Measurements from ENCODE around the gene ILKAP.

DNA sequence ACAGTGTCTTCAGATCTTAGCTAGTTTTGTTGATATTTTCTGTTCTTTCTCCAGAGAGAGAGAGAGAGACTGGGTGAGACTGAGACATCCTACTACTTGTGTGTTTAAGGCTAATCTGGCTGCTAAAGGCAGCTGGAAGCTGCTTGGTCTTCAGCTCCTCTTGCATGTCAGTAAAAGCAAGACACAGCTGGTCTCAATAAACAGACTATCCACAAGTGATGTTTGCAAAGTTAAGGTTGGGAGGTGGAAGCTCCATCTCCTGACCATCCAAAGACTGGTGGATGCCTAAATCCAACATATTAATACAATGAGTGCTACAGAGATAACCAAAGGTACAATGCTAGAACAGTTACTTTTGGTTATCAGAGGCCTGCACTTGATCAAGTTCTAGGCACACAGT lies 26.9 kb downstream of the ILKAP start:
- TF ChIP-seq, protein P1, sequence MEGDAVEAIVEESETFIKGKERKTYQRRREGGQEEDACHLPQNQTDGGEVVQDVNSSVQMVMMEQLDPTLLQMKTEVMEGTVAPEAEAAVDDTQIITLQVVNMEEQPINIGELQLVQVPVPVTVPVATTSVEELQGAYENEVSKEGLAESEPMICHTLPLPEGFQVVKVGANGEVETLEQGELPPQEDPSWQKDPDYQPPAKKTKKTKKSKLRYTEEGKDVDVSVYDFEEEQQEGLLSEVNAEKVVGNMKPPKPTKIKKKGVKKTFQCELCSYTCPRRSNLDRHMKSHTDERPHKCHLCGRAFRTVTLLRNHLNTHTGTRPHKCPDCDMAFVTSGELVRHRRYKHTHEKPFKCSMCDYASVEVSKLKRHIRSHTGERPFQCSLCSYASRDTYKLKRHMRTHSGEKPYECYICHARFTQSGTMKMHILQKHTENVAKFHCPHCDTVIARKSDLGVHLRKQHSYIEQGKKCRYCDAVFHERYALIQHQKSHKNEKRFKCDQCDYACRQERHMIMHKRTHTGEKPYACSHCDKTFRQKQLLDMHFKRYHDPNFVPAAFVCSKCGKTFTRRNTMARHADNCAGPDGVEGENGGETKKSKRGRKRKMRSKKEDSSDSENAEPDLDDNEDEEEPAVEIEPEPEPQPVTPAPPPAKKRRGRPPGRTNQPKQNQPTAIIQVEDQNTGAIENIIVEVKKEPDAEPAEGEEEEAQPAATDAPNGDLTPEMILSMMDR (IDR thresholded peaks at IDR 0.05) = no peak
- no peak for TF ChIP-seq POLR2A (IDR thresholded peaks at IDR 0.05)
